ENCODE measurements around the gene GALM. TPM values are rescaled to one million over a fixed set of nuclear protein-coding genes. Genes with fewer than 3 reads are reported as not detected.
A peak's percentile ranks its signal among the peaks of the same experiment; 100 is the strongest.

GALM gene
- total and polyA plus RNA-seq, 2 of the 13 experiments (the other 11 are each of a cell fraction or from before 2014, with no cell fraction given) = 65.5 to 90.0 TPM

- TF ChIP-seq, protein P1, sequence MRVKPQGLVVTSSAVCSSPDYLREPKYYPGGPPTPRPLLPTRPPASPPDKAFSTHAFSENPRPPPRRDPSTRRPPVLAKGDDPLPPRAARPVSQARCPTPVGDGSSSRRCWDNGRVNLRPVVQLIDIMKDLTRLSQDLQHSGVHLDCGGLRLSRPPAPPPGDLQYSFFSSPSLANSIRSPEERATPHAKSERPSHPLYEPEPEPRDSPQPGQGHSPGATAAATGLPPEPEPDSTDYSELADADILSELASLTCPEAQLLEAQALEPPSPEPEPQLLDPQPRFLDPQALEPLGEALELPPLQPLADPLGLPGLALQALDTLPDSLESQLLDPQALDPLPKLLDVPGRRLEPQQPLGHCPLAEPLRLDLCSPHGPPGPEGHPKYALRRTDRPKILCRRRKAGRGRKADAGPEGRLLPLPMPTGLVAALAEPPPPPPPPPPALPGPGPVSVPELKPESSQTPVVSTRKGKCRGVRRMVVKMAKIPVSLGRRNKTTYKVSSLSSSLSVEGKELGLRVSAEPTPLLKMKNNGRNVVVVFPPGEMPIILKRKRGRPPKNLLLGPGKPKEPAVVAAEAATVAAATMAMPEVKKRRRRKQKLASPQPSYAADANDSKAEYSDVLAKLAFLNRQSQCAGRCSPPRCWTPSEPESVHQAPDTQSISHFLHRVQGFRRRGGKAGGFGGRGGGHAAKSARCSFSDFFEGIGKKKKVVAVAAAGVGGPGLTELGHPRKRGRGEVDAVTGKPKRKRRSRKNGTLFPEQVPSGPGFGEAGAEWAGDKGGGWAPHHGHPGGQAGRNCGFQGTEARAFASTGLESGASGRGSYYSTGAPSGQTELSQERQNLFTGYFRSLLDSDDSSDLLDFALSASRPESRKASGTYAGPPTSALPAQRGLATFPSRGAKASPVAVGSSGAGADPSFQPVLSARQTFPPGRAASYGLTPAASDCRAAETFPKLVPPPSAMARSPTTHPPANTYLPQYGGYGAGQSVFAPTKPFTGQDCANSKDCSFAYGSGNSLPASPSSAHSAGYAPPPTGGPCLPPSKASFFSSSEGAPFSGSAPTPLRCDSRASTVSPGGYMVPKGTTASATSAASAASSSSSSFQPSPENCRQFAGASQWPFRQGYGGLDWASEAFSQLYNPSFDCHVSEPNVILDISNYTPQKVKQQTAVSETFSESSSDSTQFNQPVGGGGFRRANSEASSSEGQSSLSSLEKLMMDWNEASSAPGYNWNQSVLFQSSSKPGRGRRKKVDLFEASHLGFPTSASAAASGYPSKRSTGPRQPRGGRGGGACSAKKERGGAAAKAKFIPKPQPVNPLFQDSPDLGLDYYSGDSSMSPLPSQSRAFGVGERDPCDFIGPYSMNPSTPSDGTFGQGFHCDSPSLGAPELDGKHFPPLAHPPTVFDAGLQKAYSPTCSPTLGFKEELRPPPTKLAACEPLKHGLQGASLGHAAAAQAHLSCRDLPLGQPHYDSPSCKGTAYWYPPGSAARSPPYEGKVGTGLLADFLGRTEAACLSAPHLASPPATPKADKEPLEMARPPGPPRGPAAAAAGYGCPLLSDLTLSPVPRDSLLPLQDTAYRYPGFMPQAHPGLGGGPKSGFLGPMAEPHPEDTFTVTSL (CRISPR knock-in tag; IDR thresholded peaks at IDR 0.05; ENCODE audit: borderline replicate concordance) = peak; percentile 89
- TF ChIP-seq ZNF709 (CRISPR knock-in tag; IDR thresholded peaks at IDR 0.05) (no peak), HOXA3 (CRISPR knock-in tag; IDR thresholded peaks at IDR 0.05) (peak; percentile 74), SAP130 (CRISPR knock-in tag; IDR thresholded peaks at IDR 0.05; ENCODE audit: low read depth) (peak; percentile 76), FOSL2 (CRISPR knock-in tag; IDR thresholded peaks at IDR 0.05) (peak; percentile 92), PHF8 (CRISPR knock-in tag; IDR thresholded peaks at IDR 0.05) (0 out of 2 replicates have a peak, but pooled peaks have one; percentile 36), ARID3A (IDR thresholded peaks at IDR 0.05; ENCODE audit: low read depth, low read length) (peak; percentile 21; the same call in 1 of the 2 replicates)
- TF ChIP-seq, protein P2, sequence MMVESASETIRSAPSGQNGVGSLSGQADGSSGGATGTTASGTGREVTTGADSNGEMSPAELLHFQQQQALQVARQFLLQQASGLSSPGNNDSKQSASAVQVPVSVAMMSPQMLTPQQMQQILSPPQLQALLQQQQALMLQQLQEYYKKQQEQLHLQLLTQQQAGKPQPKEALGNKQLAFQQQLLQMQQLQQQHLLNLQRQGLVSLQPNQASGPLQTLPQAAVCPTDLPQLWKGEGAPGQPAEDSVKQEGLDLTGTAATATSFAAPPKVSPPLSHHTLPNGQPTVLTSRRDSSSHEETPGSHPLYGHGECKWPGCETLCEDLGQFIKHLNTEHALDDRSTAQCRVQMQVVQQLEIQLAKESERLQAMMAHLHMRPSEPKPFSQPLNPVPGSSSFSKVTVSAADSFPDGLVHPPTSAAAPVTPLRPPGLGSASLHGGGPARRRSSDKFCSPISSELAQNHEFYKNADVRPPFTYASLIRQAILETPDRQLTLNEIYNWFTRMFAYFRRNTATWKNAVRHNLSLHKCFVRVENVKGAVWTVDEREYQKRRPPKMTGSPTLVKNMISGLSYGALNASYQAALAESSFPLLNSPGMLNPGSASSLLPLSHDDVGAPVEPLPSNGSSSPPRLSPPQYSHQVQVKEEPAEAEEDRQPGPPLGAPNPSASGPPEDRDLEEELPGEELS (CRISPR knock-in tag; IDR thresholded peaks at IDR 0.05) = peak; percentile 40; the same call in 1 of the 2 replicates
- TF ChIP-seq, protein P3, sequence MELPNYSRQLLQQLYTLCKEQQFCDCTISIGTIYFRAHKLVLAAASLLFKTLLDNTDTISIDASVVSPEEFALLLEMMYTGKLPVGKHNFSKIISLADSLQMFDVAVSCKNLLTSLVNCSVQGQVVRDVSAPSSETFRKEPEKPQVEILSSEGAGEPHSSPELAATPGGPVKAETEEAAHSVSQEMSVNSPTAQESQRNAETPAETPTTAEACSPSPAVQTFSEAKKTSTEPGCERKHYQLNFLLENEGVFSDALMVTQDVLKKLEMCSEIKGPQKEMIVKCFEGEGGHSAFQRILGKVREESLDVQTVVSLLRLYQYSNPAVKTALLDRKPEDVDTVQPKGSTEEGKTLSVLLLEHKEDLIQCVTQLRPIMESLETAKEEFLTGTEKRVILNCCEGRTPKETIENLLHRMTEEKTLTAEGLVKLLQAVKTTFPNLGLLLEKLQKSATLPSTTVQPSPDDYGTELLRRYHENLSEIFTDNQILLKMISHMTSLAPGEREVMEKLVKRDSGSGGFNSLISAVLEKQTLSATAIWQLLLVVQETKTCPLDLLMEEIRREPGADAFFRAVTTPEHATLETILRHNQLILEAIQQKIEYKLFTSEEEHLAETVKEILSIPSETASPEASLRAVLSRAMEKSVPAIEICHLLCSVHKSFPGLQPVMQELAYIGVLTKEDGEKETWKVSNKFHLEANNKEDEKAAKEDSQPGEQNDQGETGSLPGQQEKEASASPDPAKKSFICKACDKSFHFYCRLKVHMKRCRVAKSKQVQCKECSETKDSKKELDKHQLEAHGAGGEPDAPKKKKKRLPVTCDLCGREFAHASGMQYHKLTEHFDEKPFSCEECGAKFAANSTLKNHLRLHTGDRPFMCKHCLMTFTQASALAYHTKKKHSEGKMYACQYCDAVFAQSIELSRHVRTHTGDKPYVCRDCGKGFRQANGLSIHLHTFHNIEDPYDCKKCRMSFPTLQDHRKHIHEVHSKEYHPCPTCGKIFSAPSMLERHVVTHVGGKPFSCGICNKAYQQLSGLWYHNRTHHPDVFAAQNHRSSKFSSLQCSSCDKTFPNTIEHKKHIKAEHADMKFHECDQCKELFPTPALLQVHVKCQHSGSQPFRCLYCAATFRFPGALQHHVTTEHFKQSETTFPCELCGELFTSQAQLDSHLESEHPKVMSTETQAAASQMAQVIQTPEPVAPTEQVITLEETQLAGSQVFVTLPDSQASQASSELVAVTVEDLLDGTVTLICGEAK (IDR thresholded peaks at IDR 0.05) = no peak
- TF ChIP-seq, protein P3 (CRISPR knock-in tag; IDR thresholded peaks at IDR 0.05) = peak; percentile 38; the same call in 1 of the 2 replicates
Observed at GRCh38 chr2:38692636-38693318, 26.9 kb downstream of the GALM start (continued).

All from HepG2 (cell line).